ENCODE measurements around the gene BCL6. TPM values are rescaled to one million over a fixed set of nuclear protein-coding genes. Genes with fewer than 3 reads are reported as not detected.

BCL6 gene
- total RNA-seq, 1 experiment from 2014 or later = 21.5 TPM

GRCh38 chr3:187717572-187717971 lies 27.7 kb downstream of the BCL6 start:
- H3K27me3 ChIP-seq (ENCODE audit: control insufficient read depth, insufficient read depth, low read length) = no peaks in the 10 kb centered on the region
- H3K36me3 ChIP-seq (ENCODE audit: control insufficient read depth, insufficient read depth, low read length) = peaks cover 2% of the 10 kb centered on the region
- no peaks in the 10 kb centered on the region for H3K9me3 ChIP-seq (ENCODE audit: control insufficient read depth, insufficient read depth, low read depth, low read length)
- no TSS peak for BruUV-seq (replicated peaks)
- no peaks in the 10 kb centered on the region for H3K4me1 ChIP-seq (ENCODE audit: control insufficient read depth, insufficient read depth, low read length)
- intact Hi-C loops (cut with micrococcal nuclease; ENCODE audit: unreplicated experiment) (loop anchor here (10.0 kb wide), 1 partner anchor 883 kb away; no protein-coding TSS in a partner anchor), in situ Hi-C loops (cut with HindIII; ENCODE audit: low pct_unique_long_range_greater_than_20kb, low sequenced_read_pairs) (no loop called here)
- no peak overlapping the region for H3K27ac ChIP-seq (ENCODE audit: low read length)
- TF ChIP-seq SIN3A (IDR thresholded peaks at IDR 0.05; ENCODE audit: borderline replicate concordance, insufficient read depth, low read depth, low read length) (no peak), CTCF (IDR thresholded peaks at IDR 0.05) (no peak), REST (IDR thresholded peaks at IDR 0.05; ENCODE audit: insufficient read depth in 1 of 2, low read depth in 2 of 2, low read length in 1 of 2) (no peak), TCF7L2 (IDR thresholded peaks at IDR 0.05; ENCODE audit: low read depth, low read length) (no peak), POLR2AphosphoS5 (IDR thresholded peaks at IDR 0.05; ENCODE audit: low read depth, low read length) (no peak)
- DNase-seq (ENCODE audit: low read depth, low spot score) (no peak), ATAC-seq (no peak)
- H3K4me3 ChIP-seq (ENCODE audit: low read depth in 2 of 2, low read length in 2 of 2) = no peak overlapping the region
- CTCF ChIA-PET = no interaction called here
- POLR2A ChIA-PET = no interaction called here

GRCh38 chr3:187714404-187714979 lies 30.8 kb downstream of the BCL6 start:
- DNase-seq (ENCODE audit: low read depth, low spot score) (peak; percentile 74), ATAC-seq (peak; percentile 96)
- Histone ChIP-seq H3K36me3 (ENCODE audit: control insufficient read depth, insufficient read depth, low read length) (no peaks in the 10 kb centered on the region), H3K27me3 (ENCODE audit: control insufficient read depth, insufficient read depth, low read length) (no peaks in the 10 kb centered on the region), H3K9me3 (ENCODE audit: control insufficient read depth, insufficient read depth, low read depth, low read length) (no peaks in the 10 kb centered on the region), H3K4me1 (ENCODE audit: control insufficient read depth, insufficient read depth, low read length) (no peaks in the 10 kb centered on the region), H3K4me3 (ENCODE audit: low read depth in 2 of 2, low read length in 2 of 2) (no peak overlapping the region), H3K27ac (ENCODE audit: low read length) (no peak overlapping the region)
- POLR2A ChIA-PET = no interaction called here
- CTCF ChIA-PET = interaction anchor here (0.8 to 2.3 kb wide), 3 partner anchors 35 to 494 kb away, joined by 3 to 13 read pairs (median 4); no protein-coding TSS in a partner anchor
- intact Hi-C loops (cut with micrococcal nuclease; ENCODE audit: unreplicated experiment) (loop anchor here (1.0 to 10.0 kb wide), 5 partner anchors 35 to 880 kb away; no protein-coding TSS in a partner anchor), in situ Hi-C loops (cut with HindIII; ENCODE audit: low pct_unique_long_range_greater_than_20kb, low sequenced_read_pairs) (no loop called here)
- TF ChIP-seq REST (IDR thresholded peaks at IDR 0.05; ENCODE audit: insufficient read depth in 1 of 2, low read depth in 2 of 2, low read length in 1 of 2) (no peak), CTCF (IDR thresholded peaks at IDR 0.05) (peak; percentile 92)
- no TSS peak for BruUV-seq (replicated peaks)
